WTC11 (cell line): Measurements from ENCODE around the gene USP27X. TPM values are rescaled to one million over a fixed set of nuclear protein-coding genes. Genes with fewer than 3 reads are reported as not detected.

Source experiments
- ATAC-seq: fragments of 200-7000 bp; cut with Tn5 transposase; 2 replicates; pipeline ENCODE4 v1.10.0; 2021; ENCODE audit warnings: mild to moderate bottlenecking, moderate library complexity
- CTCF ChIA-PET: fragments of 300-600 bp; sonication (Branson Sonifier 250); formaldehyde crosslinking; loops from one replicate; lab custom pipeline; 2021; ENCODE audit warnings: antibody characterized with exemption; lab: Charles Lee
- POLR2A ChIA-PET: fragments of 350-600 bp; sonication (Branson Sonifier 250); formaldehyde crosslinking; loops from one replicate; lab custom pipeline; 2021; ENCODE audit warnings: antibody characterized with exemption; lab: Charles Lee
- DNase-seq: peaks from one replicate; pipeline ENCODE4 v3.0.0; 2021; ENCODE audit warnings: low spot score
- H3K27ac Mint-ChIP-seq: 2 replicates; pipeline ENCODE4 v1.8.0; 2021; ENCODE audit warnings: mixed read lengths
- H3K27me3 Mint-ChIP-seq: 2 replicates; pipeline ENCODE4 v1.8.0; 2021; ENCODE audit warnings: low read depth, mild to moderate bottlenecking, moderate library complexity, mixed read lengths
- H3K36me3 Mint-ChIP-seq: 2 replicates; pipeline ENCODE4 v1.8.0; 2021; ENCODE audit warnings: mixed read lengths
- H3K4me1 Mint-ChIP-seq: 2 replicates; pipeline ENCODE4 v1.8.0; 2022; ENCODE audit warnings: mixed read lengths
- H3K4me3 Mint-ChIP-seq: 2 replicates; pipeline ENCODE4 v1.8.0; 2021; ENCODE audit warnings: mild to moderate bottlenecking, moderate library complexity, mixed read lengths
- H3K9me3 Mint-ChIP-seq: 2 replicates; pipeline ENCODE4 v1.8.0; 2021; ENCODE audit warnings: mixed read lengths
- AR ChIP-seq: fragments of 250-450 bp; sonication (Bioruptor Pico); IDR thresholded peaks from 2 replicates; pipeline ENCODE4 v1.9.0; 2021; ENCODE audit warnings: mild to moderate bottlenecking
- ATF2 ChIP-seq: sonication (generic); formaldehyde crosslinking; IDR thresholded peaks from 2 replicates; pipeline ENCODE4 v1.8.1; 2022; ENCODE audit warnings: low read depth, missing genetic modification reagents, borderline replicate concordance
- ATF6 ChIP-seq: sonication (generic); formaldehyde crosslinking; IDR thresholded peaks from 2 replicates; pipeline ENCODE4 v1.8.1; 2023; ENCODE audit warnings: mild to moderate bottlenecking, missing genetic modification reagents
- E2F4 ChIP-seq: sonication (generic); formaldehyde crosslinking; IDR thresholded peaks from 2 replicates; pipeline ENCODE4 v1.8.1; 2022; ENCODE audit warnings: low read depth, mild to moderate bottlenecking, moderate library complexity, missing genetic modification reagents, borderline replicate concordance
- FOXK1 ChIP-seq: sonication (generic); formaldehyde crosslinking; IDR thresholded peaks from 2 replicates; pipeline ENCODE4 v1.8.0; 2022; ENCODE audit warnings: mild to moderate bottlenecking, moderate library complexity, missing genetic modification reagents
- FOXP4 ChIP-seq: sonication (generic); formaldehyde crosslinking; IDR thresholded peaks from 2 replicates; pipeline ENCODE4 v1.8.0; 2022; ENCODE audit warnings: mild to moderate bottlenecking, missing genetic modification reagents
- GTF2I ChIP-seq: fragments of 250-450 bp; sonication (Bioruptor Pico); conservative IDR thresholded peaks from 2 replicates; pipeline ENCODE4 v1.4.0; 2021; ENCODE audit warnings: mild to moderate bottlenecking
- JAZF1 ChIP-seq: fragments of 250-450 bp; sonication (Bioruptor Pico); IDR thresholded peaks from 2 replicates; pipeline ENCODE4 v1.9.0; 2021; ENCODE audit warnings: moderate library complexity, mild to moderate bottlenecking, inconsistent platforms
- KAT7 ChIP-seq: sonication (generic); formaldehyde crosslinking; IDR thresholded peaks from 2 replicates; pipeline ENCODE4 v1.8.1; 2023; ENCODE audit warnings: missing genetic modification reagents, mild to moderate bottlenecking, borderline replicate concordance
- NR3C1 ChIP-seq: sonication (generic); formaldehyde crosslinking; conservative IDR thresholded peaks from 2 replicates; pipeline ENCODE4 v1.8.1; 2023; ENCODE audit warnings: low read depth, mild to moderate bottlenecking, missing genetic modification reagents
- PRDM15 ChIP-seq: sonication (generic); formaldehyde crosslinking; IDR thresholded peaks from 2 replicates; pipeline ENCODE4 v1.8.0; 2022; ENCODE audit warnings: missing genetic modification reagents
- SMAD4 ChIP-seq: sonication (generic); formaldehyde crosslinking; IDR thresholded peaks from 2 replicates; pipeline ENCODE4 v1.8.0; 2022; ENCODE audit warnings: mild to moderate bottlenecking, missing genetic modification reagents
- TEAD4 ChIP-seq: sonication (generic); formaldehyde crosslinking; IDR thresholded peaks from 2 replicates; pipeline ENCODE4 v1.8.0; 2022; ENCODE audit warnings: mild to moderate bottlenecking, missing genetic modification reagents
- USF2 ChIP-seq: sonication (generic); formaldehyde crosslinking; IDR thresholded peaks from 2 replicates; pipeline ENCODE4 v1.8.1; 2023; ENCODE audit warnings: mild to moderate bottlenecking, missing genetic modification reagents, moderate library complexity
- ZBTB21 ChIP-seq: sonication (generic); formaldehyde crosslinking; IDR thresholded peaks from 2 replicates; pipeline ENCODE4 v1.8.1; 2023; ENCODE audit warnings: mild to moderate bottlenecking, missing genetic modification reagents, borderline replicate concordance
- ZNF416 ChIP-seq: fragments of 250-450 bp; sonication (Bioruptor Pico); IDR thresholded peaks from 2 replicates; pipeline ENCODE4 v1.9.0; 2021; ENCODE audit warnings: mild to moderate bottlenecking, inconsistent platforms
- ZNF423 ChIP-seq: fragments of 250-450 bp; sonication (Bioruptor Pico); IDR thresholded peaks from 2 replicates; pipeline ENCODE4 v2.1.2; 2022; ENCODE audit warnings: mild to moderate bottlenecking, moderate library complexity
- ZNF512 ChIP-seq: sonication (generic); formaldehyde crosslinking; IDR thresholded peaks from 2 replicates; pipeline ENCODE4 v1.8.1; 2022; ENCODE audit warnings: missing genetic modification reagents, borderline replicate concordance
- ZNF671 ChIP-seq: fragments of 250-450 bp; sonication (Bioruptor Pico); IDR thresholded peaks from 2 replicates; pipeline ENCODE4 v1.8.0; 2021; ENCODE audit warnings: mild to moderate bottlenecking
- total RNA-seq: library from RNA; stranded (reverse); gene quantifications from 3 replicates; pipeline ENCODE4 v1.2.3, GENCODE V29; 2021

Gene USP27X
- total RNA-seq, 1 experiment from 2014 or later = 5.1 TPM

- ChIA-PET POLR2A (interaction anchor here (0.9 to 1.1 kb wide), 4 partner anchors 13 to 148 kb away, joined by 3 read pairs; partner anchors contain the start of gene USP27X), CTCF (interaction anchor here (0.8 to 2.8 kb wide), 7 partner anchors 38 to 767 kb away, joined by 3 to 17 read pairs (median 3); partner anchors contain the start of gene USP27X)
- Mint-ChIP-seq H3K9me3 (no peaks in the 10 kb centered on the region), H3K4me1 (peaks cover 25% of the 10 kb centered on the region), H3K36me3 (peaks cover 5% of the 10 kb centered on the region; the same call in 1 of the 2 replicates), H3K27ac (peak within 1 kb of the TSS; percentile 80), H3K4me3 (peak within 1 kb of the TSS; percentile 79), H3K27me3 (peaks cover 19% of the 10 kb centered on the region)
- peak; percentile 93 for DNase-seq
- peak; percentile 91 for ATAC-seq
- no peak for TF ChIP-seq ATF6 (CRISPR knock-in tag)
- TF ChIP-seq E2F4 (CRISPR knock-in tag) = no peak
- no peak for TF ChIP-seq ZNF671 (CRISPR knock-in tag)
- TF ChIP-seq ZNF423 (CRISPR knock-in tag) = peak; percentile 36; the same call in 1 of the 2 replicates
- TF ChIP-seq TEAD4 (CRISPR knock-in tag) = no peak
- TF ChIP-seq USF2 (CRISPR knock-in tag) = peak; percentile 78
- no peak for TF ChIP-seq ZBTB21 (CRISPR knock-in tag)
- TF ChIP-seq ZNF416 (CRISPR knock-in tag) = no peak
- 0 out of 2 replicates have a peak, but pooled peaks have one; percentile 26 for TF ChIP-seq FOXK1
- no peak for TF ChIP-seq ATF2
- TF ChIP-seq FOXP4 (CRISPR knock-in tag) = 0 out of 2 replicates have a peak, but pooled peaks have one; percentile 59
- TF ChIP-seq JAZF1 (CRISPR knock-in tag) = no peak
- TF ChIP-seq GTF2I (CRISPR knock-in tag) = no peak
- no peak for TF ChIP-seq ZNF512
- no peak for TF ChIP-seq AR (CRISPR knock-in tag)
- no peak for TF ChIP-seq NR3C1
- TF ChIP-seq KAT7 (CRISPR knock-in tag) = no peak
- no peak for TF ChIP-seq SMAD4
- TF ChIP-seq PRDM15 (CRISPR knock-in tag) = no peak
Measured at GRCh38 chrX:49922291-49923241, 43.3 kb downstream of the USP27X start, which contains the start of gene CLCN5. Gene CLCN5 (plus strand): TSS chrX:49922596. CDS start chrX:49925299, 2,703 bp downstream.
